ENCODE data around the gene LST1. TPM values are rescaled to one million over a fixed set of nuclear protein-coding genes. Genes with fewer than 3 reads are reported as not detected.

LST1 gene
- total RNA-seq, 4 donors from 2014 or later: 1.6 to 22.3 (median 4.1) TPM; not detected in 1

GRCh38 chr6:31620586-31621319 is 34.7 kb downstream of the LST1 start, which contains the start of gene PRRC2A:
TSS of gene PRRC2A (plus strand) at chr6:31620715. CDS start at chr6:31622790, 2,075 bp downstream.
- H3K36me3 ChIP-seq: peaks cover 0 to 31% of the 10 kb centered on the region in 2 donors
- in situ Hi-C loops (cut with MboI; ENCODE audit: low sequenced_read_pairs in 4 of 4): no loop called here
- H3K4me1 ChIP-seq: peaks cover 19 to 21% of the 10 kb centered on the region in 2 donors
- H3K4me3 ChIP-seq: peak within 1 kb of the TSS; percentile 69 to 95 (median 82)
- no peaks in the 10 kb centered on the region for H3K9me3 ChIP-seq
- DNase-seq: peak; percentile 77 to 95
- TF ChIP-seq CTCF (IDR thresholded peaks at IDR 0.05 in 4 of 5, conservative IDR thresholded peaks at IDR 0.05 in 1 of 5) (no peak), POLR2A (IDR thresholded peaks at IDR 0.05) (peak; percentile 53 to 82)
- intact Hi-C loops (cut with DNase I; ENCODE audit: low total_unique reads): loop anchor here (1.0 to 10.0 kb wide), 6 partner anchors 32 to 1006 kb away; partner anchors contain the start of genes ATP6V1G2, BAG6, FKBPL and MRPS18B
- H3K27ac ChIP-seq: peak within 1 kb of the TSS; percentile 91 to 97 (median 96)
- ATAC-seq: peak; percentile 53 to 87
- H3K27me3 ChIP-seq: no peaks in the 10 kb centered on the region

DNA sequence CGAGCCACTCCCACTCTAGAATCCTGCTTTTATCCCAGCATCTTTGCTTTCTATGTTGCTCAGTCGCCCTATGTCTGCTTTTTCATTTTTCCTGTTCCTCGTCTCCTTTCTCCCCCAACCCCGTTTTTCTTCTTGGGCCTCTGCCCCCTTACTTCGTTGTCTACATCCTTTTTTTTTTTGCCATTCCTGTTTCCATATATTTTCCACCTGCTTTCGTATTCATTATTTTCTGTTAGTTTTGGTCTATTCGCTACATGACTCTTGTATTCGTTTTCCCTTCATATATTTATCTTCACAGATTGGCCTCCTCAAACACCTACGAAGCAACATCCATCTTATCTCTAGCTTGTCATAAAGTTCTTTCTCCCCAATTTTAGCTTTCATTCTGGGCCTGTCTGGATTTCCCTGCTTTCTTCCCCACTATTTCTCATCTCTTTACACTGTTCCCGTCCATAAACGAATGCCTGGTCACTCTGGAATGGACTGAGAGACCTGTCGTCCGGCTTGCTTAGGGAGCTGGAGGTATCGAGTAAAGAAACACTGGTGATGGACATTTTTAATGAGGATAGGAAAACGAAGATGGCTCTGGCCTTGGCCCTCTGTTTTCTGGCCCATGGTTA is 35.4 kb downstream of the LST1 start:
- in situ Hi-C loops (cut with MboI; ENCODE audit: low sequenced_read_pairs in 4 of 4): no loop called here

DNA sequence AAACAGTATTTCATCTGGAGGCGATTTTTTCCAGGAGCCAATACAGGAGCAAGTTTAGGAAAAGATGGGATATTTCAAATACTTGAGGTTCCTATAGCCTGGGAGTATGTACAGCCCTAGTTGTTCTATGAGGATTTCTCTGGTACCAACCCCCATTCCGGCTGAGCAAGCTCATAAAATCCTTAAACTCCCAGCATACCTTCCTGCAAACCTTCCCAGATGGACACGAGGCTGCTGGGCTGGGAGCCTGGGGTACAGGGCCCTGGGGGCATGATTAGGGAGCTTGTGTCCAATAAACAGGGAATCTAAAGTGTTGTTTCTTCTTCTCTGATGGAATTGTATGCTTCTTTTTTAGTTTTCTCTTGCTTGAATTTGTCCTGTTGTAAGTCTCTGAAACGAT is 35.9 kb downstream of the LST1 start:
- DNase-seq (no peak), ATAC-seq (no peak)
- Histone ChIP-seq H3K9me3 (no peaks in the 10 kb centered on the region), H3K4me1 (peaks cover 19 to 21% of the 10 kb centered on the region in 2 donors), H3K27ac (peak overlapping the region; percentile 91 to 97 (median 96)), H3K27me3 (no peaks in the 10 kb centered on the region), H3K4me3 (peak overlapping the region in 3 of 4 donors; percentile 69 to 85 (median 79)), H3K36me3 (peaks cover 5 to 43% of the 10 kb centered on the region in 2 donors)
- TF ChIP-seq CTCF (IDR thresholded peaks at IDR 0.05 in 4 of 5, conservative IDR thresholded peaks at IDR 0.05 in 1 of 5) (no peak), POLR2A (IDR thresholded peaks at IDR 0.05) (no peak)
- intact Hi-C loops (cut with DNase I; ENCODE audit: low total_unique reads) (loop anchor here (2.0 to 10.0 kb wide), 2 partner anchors 75 to 1007 kb away; partner anchors contain the start of genes ATP6V1G2, MRPS18B, NFKBIL1 and PPP1R10), in situ Hi-C loops (cut with MboI; ENCODE audit: low sequenced_read_pairs in 4 of 4) (no loop called here)

More for the DNA sequence above, 35.4 kb downstream of the LST1 start:
- Histone ChIP-seq H3K27me3 (no peaks in the 10 kb centered on the region), H3K27ac (peak overlapping the region; percentile 91 to 97 (median 96)), H3K4me3 (peak overlapping the region; percentile 69 to 95 (median 82)), H3K4me1 (peaks cover 19 to 21% of the 10 kb centered on the region in 2 donors), H3K9me3 (no peaks in the 10 kb centered on the region), H3K36me3 (peaks cover 3 to 38% of the 10 kb centered on the region in 2 donors)
- ATAC-seq (no peak), DNase-seq (no peak)
- intact Hi-C loops (cut with DNase I; ENCODE audit: low total_unique reads): loop anchor here (2.0 to 10.0 kb wide), 2 partner anchors 75 to 1007 kb away; partner anchors contain the start of genes ATP6V1G2, MRPS18B, NFKBIL1 and PPP1R10
- no peak for TF ChIP-seq POLR2A (IDR thresholded peaks at IDR 0.05)
- no peak for TF ChIP-seq CTCF (IDR thresholded peaks at IDR 0.05 in 4 of 5, conservative IDR thresholded peaks at IDR 0.05 in 1 of 5)

- TF ChIP-seq POLR2A (IDR thresholded peaks at IDR 0.05): no peak
- no peak for TF ChIP-seq CTCF (IDR thresholded peaks at IDR 0.05 in 4 of 5, conservative IDR thresholded peaks at IDR 0.05 in 1 of 5)
- DNase-seq (no peak), ATAC-seq (no peak)
- peaks cover 19 to 21% of the 10 kb centered on the region in 2 donors for H3K4me1 ChIP-seq
- intact Hi-C loops (cut with DNase I; ENCODE audit: low total_unique reads): loop anchor here (10.0 kb wide), 1 partner anchor 1008 kb away; the partner anchor contains the start of genes MRPS18B and PPP1R10
- no peaks in the 10 kb centered on the region for H3K9me3 ChIP-seq
- peaks cover 6 to 50% of the 10 kb centered on the region in 2 donors for H3K36me3 ChIP-seq
- in situ Hi-C loops (cut with MboI; ENCODE audit: low sequenced_read_pairs in 4 of 4): no loop called here
- H3K27ac ChIP-seq: peak overlapping the region in 3 of 4 donors; percentile 91 to 97 (median 94)
- H3K4me3 ChIP-seq: no peak overlapping the region
- H3K27me3 ChIP-seq: no peaks in the 10 kb centered on the region
Observed at GRCh38 chr6:31622684-31623091, 36.6 kb downstream of the LST1 start.

Data from gastrocnemius medialis (tissue), 4 donors.